Measurements from ENCODE around the gene CFB. TPM values are rescaled to one million over a fixed set of nuclear protein-coding genes. Genes with fewer than 3 reads are reported as not detected.
"Not testable (repeated sequence)": the region's sequence is repeated elsewhere in the genome, so short reads cannot be mapped to it uniquely, and the experiment has no call there.

CFB gene
- polyA plus RNA-seq, 1 of the 3 experiments (the other 2 are of a cell fraction), result 42.1 TPM

- no peak for TF ChIP-seq RCOR1 (IDR thresholded peaks at IDR 0.05; ENCODE audit: low read length)
- no peak for TF ChIP-seq RFX5 (IDR thresholded peaks at IDR 0.05; ENCODE audit: low read length)
- no peak for TF ChIP-seq YY1 (IDR thresholded peaks at IDR 0.05; ENCODE audit: low read depth)
- no peak for TF ChIP-seq CTCF (IDR thresholded peaks at IDR 0.05)
These were observed 26.9 kb downstream of the CFB start (continued) for GRCh38 chr6:31972709-31973350.

GRCh38 chr6:31976065-31976464 is 30.2 kb downstream of the CFB start:
- H4K20me1 ChIP-seq (ENCODE audit: insufficient read depth); H2AFZ ChIP-seq (ENCODE audit: low read depth); H3K4me3 ChIP-seq (ENCODE audit: low read depth in 2 of 2, low read length in 1 of 2); DNase-seq; H3K9me2 ChIP-seq; H3K9me3 ChIP-seq; H3K4me2 ChIP-seq; POLR2A ChIA-PET; H3F3A ChIP-seq (replicated peaks; ENCODE audit: insufficient read depth); H3K27me3 ChIP-seq (ENCODE audit: insufficient read depth); H3K9ac ChIP-seq; H3K27ac ChIP-seq (ENCODE audit: low read depth in 2 of 2, low read length in 1 of 2); CTCF ChIA-PET: not testable (repeated sequence)
- H3K4me1 ChIP-seq (ENCODE audit: control insufficient read depth in 1 of 2, insufficient read depth in 2 of 2, low read depth in 1 of 2, low read length in 1 of 2), result peaks cover 0 to 12% of the 10 kb centered on the region in 2 experiments; a peak in 3 of 4 replicates
- WGBS (ENCODE audit: low lambda C conversion rate), result 90% methylated on average over 13 of the region's 30 CpGs
- peaks cover 41% of the 10 kb centered on the region for H3K79me2 ChIP-seq (ENCODE audit: insufficient read depth)
- H3K36me3 ChIP-seq (replicated peaks in 1 of 2; ENCODE audit: control insufficient read depth in 1 of 2, insufficient read depth in 2 of 2, low read length in 1 of 2), result peaks cover 8 to 17% of the 10 kb centered on the region in 2 experiments

- Histone ChIP-seq H3K4me1 (ENCODE audit: control insufficient read depth in 1 of 2, insufficient read depth in 2 of 2, low read depth in 1 of 2, low read length in 1 of 2) (peaks cover 0 to 5% of the 10 kb centered on the region in 2 experiments; a peak in 3 of 4 replicates), H3K4me2 (no peak overlapping the region), H3K9ac (no peak overlapping the region), H3K27ac (ENCODE audit: low read depth in 2 of 2, low read length in 1 of 2) (no peak overlapping the region), H3K36me3 (replicated peaks in 1 of 2; ENCODE audit: control insufficient read depth in 1 of 2, insufficient read depth in 2 of 2, low read length in 1 of 2) (peaks cover 8 to 17% of the 10 kb centered on the region in 2 experiments), H3F3A (replicated peaks; ENCODE audit: insufficient read depth) (no peaks in the 10 kb centered on the region), H3K27me3 (ENCODE audit: insufficient read depth) (no peaks in the 10 kb centered on the region), H3K79me2 (ENCODE audit: insufficient read depth) (peaks cover 30% of the 10 kb centered on the region), H3K9me2 (no peaks in the 10 kb centered on the region), H3K4me3 (ENCODE audit: low read depth in 2 of 2, low read length in 1 of 2) (no peak overlapping the region), H3K9me3 (no peaks in the 10 kb centered on the region), H4K20me1 (ENCODE audit: insufficient read depth) (no peaks in the 10 kb centered on the region), H2AFZ (ENCODE audit: low read depth) (no peak overlapping the region)
- POLR2A ChIA-PET, result no interaction called here
- no peak for DNase-seq
- 92% methylated on average over 12 of the region's 12 CpGs for WGBS (ENCODE audit: low lambda C conversion rate)
- CTCF ChIA-PET, result interaction anchor here (1.8 kb wide), 1 partner anchor 26 kb away, joined by 6 read pairs; no protein-coding TSS in a partner anchor
- TF ChIP-seq FOSL2 (IDR thresholded peaks at IDR 0.05; ENCODE audit: borderline replicate concordance, low read depth), result no peak
- no peak for TF ChIP-seq TAF1 (IDR thresholded peaks at IDR 0.05; ENCODE audit: borderline replicate concordance, low read depth, low read length)
- no peak for TF ChIP-seq MXI1 (IDR thresholded peaks at IDR 0.05; ENCODE audit: low read depth, low read length)
- no peak for TF ChIP-seq RXRA (IDR thresholded peaks at IDR 0.05; ENCODE audit: borderline replicate concordance, low read depth)
- TF ChIP-seq TCF12 (IDR thresholded peaks at IDR 0.05), result no peak
- TF ChIP-seq POLR2AphosphoS5 (IDR thresholded peaks at IDR 0.05; ENCODE audit: low read depth, low read length), result no peak
- no peak for TF ChIP-seq MAX (IDR thresholded peaks at IDR 0.05; ENCODE audit: low read depth)
- no peak for TF ChIP-seq EP300 (IDR thresholded peaks at IDR 0.05; ENCODE audit: borderline replicate concordance in 1 of 2, low read depth in 1 of 2, low read length in 1 of 2)
- no peak for TF ChIP-seq RCOR1 (IDR thresholded peaks at IDR 0.05; ENCODE audit: low read length)
- TF ChIP-seq SIN3A (IDR thresholded peaks at IDR 0.05; ENCODE audit: borderline replicate concordance, low read depth, low read length), result no peak
- TF ChIP-seq ZBTB33 (IDR thresholded peaks at IDR 0.05; ENCODE audit: borderline replicate concordance, low read depth), result no peak
- no peak for TF ChIP-seq USF2 (IDR thresholded peaks at IDR 0.05; ENCODE audit: borderline replicate concordance, low read depth, low read length)
- no peak for TF ChIP-seq RFX5 (IDR thresholded peaks at IDR 0.05; ENCODE audit: low read length)
- TF ChIP-seq JUND (IDR thresholded peaks at IDR 0.05), result no peak
- TF ChIP-seq FOXM1 (IDR thresholded peaks at IDR 0.05; ENCODE audit: low read depth), result no peak
- no peak for TF ChIP-seq CTCF (IDR thresholded peaks at IDR 0.05)
These were observed 32.0 kb downstream of the CFB start for GRCh38 chr6:31977816-31978431.
